ENCODE data around the gene DNAH2.

Gene DNAH2

GRCh38 chr17:7846765-7847661 lies 129.5 kb downstream of the DNAH2 start:
- Histone ChIP-seq H3K4me3 (ENCODE audit: low read depth in 1 of 2, low read length in 1 of 2) (no peak overlapping the region), H3K9me3 (peaks cover 11% of the 10 kb centered on the region), H3K36me3 (peaks cover 92% of the 10 kb centered on the region)

GRCh38 chr17:7848131-7848579 lies 130.6 kb downstream of the DNAH2 start:
- no peak overlapping the region for H3K4me3 ChIP-seq (ENCODE audit: low read depth in 1 of 2, low read length in 1 of 2)
- no peaks in the 10 kb centered on the region for H3K27me3 ChIP-seq
- no peak for TF ChIP-seq CTCF (IDR thresholded peaks at IDR 0.05)
- H3K9me3 ChIP-seq, result peaks cover 11% of the 10 kb centered on the region
- H3K27ac ChIP-seq, result peak overlapping the region; percentile 98
- H3K36me3 ChIP-seq, result peaks cover 99% of the 10 kb centered on the region
- peaks cover 55 to 73% of the 10 kb centered on the region in 2 experiments for H3K4me1 ChIP-seq (ENCODE audit: control insufficient read depth in 1 of 2, insufficient read depth in 1 of 2, low read depth in 1 of 2, low read length in 1 of 2)

More at GRCh38 chr17:7846765-7847661, 129.5 kb downstream of the DNAH2 start:
- peak overlapping the region; percentile 97 for H3K27ac ChIP-seq
- TF ChIP-seq CTCF (IDR thresholded peaks at IDR 0.05), result no peak
- H3K27me3 ChIP-seq, result no peaks in the 10 kb centered on the region
- peaks cover 46 to 62% of the 10 kb centered on the region in 2 experiments for H3K4me1 ChIP-seq (ENCODE audit: control insufficient read depth in 1 of 2, insufficient read depth in 1 of 2, low read depth in 1 of 2, low read length in 1 of 2)

- peak overlapping the region; percentile 98 for H3K27ac ChIP-seq
- H3K9me3 ChIP-seq, result peaks cover 12% of the 10 kb centered on the region
- H3K4me1 ChIP-seq (ENCODE audit: control insufficient read depth in 1 of 2, insufficient read depth in 1 of 2, low read depth in 1 of 2, low read length in 1 of 2), result peaks cover 55 to 75% of the 10 kb centered on the region in 2 experiments
- TF ChIP-seq CTCF (IDR thresholded peaks at IDR 0.05), result no peak
- H3K4me3 ChIP-seq (ENCODE audit: low read depth in 1 of 2, low read length in 1 of 2), result no peak overlapping the region
- no peaks in the 10 kb centered on the region for H3K27me3 ChIP-seq
- H3K36me3 ChIP-seq, result peaks cover 100% of the 10 kb centered on the region
Measured at GRCh38 chr17:7848739-7849129, 131.2 kb downstream of the DNAH2 start.

GRCh38 chr17:7849130-7849750 lies 131.7 kb downstream of the DNAH2 start:
- H3K9me3 ChIP-seq, result peaks cover 16% of the 10 kb centered on the region
- peak overlapping the region; percentile 98 for H3K27ac ChIP-seq
- H3K4me3 ChIP-seq (ENCODE audit: low read depth in 1 of 2, low read length in 1 of 2), result peak overlapping the region in 1 of 2 experiments; percentile 7
- no peak for TF ChIP-seq CTCF (IDR thresholded peaks at IDR 0.05)
- H3K27me3 ChIP-seq, result no peaks in the 10 kb centered on the region
- peaks cover 100% of the 10 kb centered on the region for H3K36me3 ChIP-seq
- peaks cover 53 to 72% of the 10 kb centered on the region in 2 experiments for H3K4me1 ChIP-seq (ENCODE audit: control insufficient read depth in 1 of 2, insufficient read depth in 1 of 2, low read depth in 1 of 2, low read length in 1 of 2)

GRCh38 chr17:7849751-7850504 lies 132.4 kb downstream of the DNAH2 start:
- H3K27me3 ChIP-seq, result no peaks in the 10 kb centered on the region
- peaks cover 100% of the 10 kb centered on the region for H3K36me3 ChIP-seq
- TF ChIP-seq CTCF (IDR thresholded peaks at IDR 0.05), result no peak
- H3K4me3 ChIP-seq (ENCODE audit: low read depth in 1 of 2, low read length in 1 of 2), result peak overlapping the region in 1 of 2 experiments; percentile 7
- H3K9me3 ChIP-seq, result peaks cover 16% of the 10 kb centered on the region
- peaks cover 48 to 71% of the 10 kb centered on the region in 2 experiments for H3K4me1 ChIP-seq (ENCODE audit: control insufficient read depth in 1 of 2, insufficient read depth in 1 of 2, low read depth in 1 of 2, low read length in 1 of 2)
- H3K27ac ChIP-seq, result peak overlapping the region; percentile 98

Measured in neutrophil (primary cell).